ENCODE results near the gene CLIP1.
"Not testable (repeated sequence)": the region's sequence is repeated elsewhere in the genome, so short reads cannot be mapped to it uniquely, and the experiment has no call there.

Gene CLIP1

DNA sequence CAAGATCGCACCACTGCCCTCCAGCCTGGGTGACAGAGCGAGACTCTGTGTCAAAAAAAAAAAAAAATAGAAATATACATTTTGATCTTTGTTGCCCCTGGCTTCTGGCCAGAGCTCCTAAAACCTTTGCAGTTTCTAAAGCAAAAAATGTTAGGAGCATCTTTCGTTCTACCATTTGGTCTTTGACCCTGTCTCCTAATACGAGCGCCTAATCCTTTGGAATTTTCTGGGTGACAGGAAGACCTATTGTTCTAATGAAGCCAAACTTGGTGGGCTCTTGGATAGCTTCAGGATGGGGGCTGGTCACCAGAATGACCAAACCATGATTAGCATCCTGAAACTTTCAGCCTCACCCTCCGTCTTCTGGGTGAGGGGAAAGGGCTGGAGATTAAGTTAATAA is 32.3 kb upstream of the CLIP1 start:
- Histone ChIP-seq H3K27ac (ENCODE audit: low read depth, low read length) (no peak overlapping the region), H3K4me3 (ENCODE audit: low read length) (no peak overlapping the region), H3K27me3 (ENCODE audit: control insufficient read depth, insufficient read depth, low read length) (no peaks in the 10 kb centered on the region), H3K4me1 (ENCODE audit: control insufficient read depth, insufficient read depth, low read length) (no peaks in the 10 kb centered on the region), H3K36me3 (ENCODE audit: control insufficient read depth, insufficient read depth, low read length) (no peaks in the 10 kb centered on the region), H3K9ac (ENCODE audit: low read length) (no peak overlapping the region)

DNA sequence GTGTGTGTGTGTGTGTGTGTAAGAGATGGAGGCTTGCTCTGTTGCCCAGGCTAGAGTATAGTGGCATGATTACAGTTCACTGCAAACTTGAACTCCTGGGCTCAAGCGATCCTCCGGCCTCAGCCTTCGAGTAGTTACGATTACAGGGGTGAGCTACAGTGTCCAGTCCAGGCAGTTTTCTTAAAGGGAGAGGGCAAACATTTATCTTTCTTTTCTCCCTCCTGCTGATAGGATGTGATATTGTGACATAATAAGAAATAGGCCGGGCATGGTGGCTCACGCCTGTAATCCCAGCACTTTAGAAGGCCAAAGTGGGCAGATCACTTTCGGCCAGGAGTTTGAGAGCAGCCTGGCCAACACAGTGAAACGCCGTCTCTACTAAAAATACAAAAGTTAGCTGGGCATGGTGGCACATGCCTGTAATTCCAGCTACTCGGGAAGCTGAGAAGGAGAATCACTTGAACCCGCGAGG is 31.8 kb upstream of the CLIP1 start:
- H3K27me3 ChIP-seq (ENCODE audit: control insufficient read depth, insufficient read depth, low read length), result no peaks in the 10 kb centered on the region
- H3K9ac ChIP-seq (ENCODE audit: low read length), result no peak overlapping the region
- no peaks in the 10 kb centered on the region for H3K36me3 ChIP-seq (ENCODE audit: control insufficient read depth, insufficient read depth, low read length)
- no peaks in the 10 kb centered on the region for H3K4me1 ChIP-seq (ENCODE audit: control insufficient read depth, insufficient read depth, low read length)
- no peak overlapping the region for H3K27ac ChIP-seq (ENCODE audit: low read depth, low read length)
- no peak overlapping the region for H3K4me3 ChIP-seq (ENCODE audit: low read length)

DNA sequence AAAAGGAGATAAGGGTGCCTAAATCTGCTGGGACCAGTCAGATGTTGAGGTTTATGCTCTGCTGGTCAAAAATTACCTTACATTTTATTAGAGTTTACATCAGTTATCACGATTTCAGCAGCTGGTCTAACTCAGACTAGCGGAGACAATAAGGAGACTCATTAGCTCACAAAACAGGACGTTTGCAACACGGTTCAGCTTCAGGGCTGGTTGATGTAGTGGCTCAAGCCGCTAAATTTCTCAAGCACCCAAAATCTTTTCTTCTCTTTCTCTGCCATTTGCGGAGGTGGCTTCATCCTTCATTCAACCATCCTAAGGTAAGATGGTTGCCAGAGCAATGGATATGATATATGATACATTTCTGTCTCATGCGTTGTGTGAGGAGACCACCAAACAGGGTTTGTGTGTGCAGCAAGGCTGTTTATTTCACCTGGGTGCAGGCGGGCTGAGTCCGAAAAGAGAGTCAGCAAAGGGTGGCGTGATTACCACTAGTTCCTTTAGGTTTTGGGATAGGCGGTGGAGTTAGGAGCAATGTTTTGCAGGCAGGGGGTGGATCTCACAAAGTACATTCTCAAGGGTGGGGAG is 30.3 kb upstream of the CLIP1 start:
- no peak overlapping the region for H3K9ac ChIP-seq (ENCODE audit: low read length)
- no peaks in the 10 kb centered on the region for H3K4me1 ChIP-seq (ENCODE audit: control insufficient read depth, insufficient read depth, low read length)
- no peak overlapping the region for H3K4me3 ChIP-seq (ENCODE audit: low read length)
- H3K27ac ChIP-seq (ENCODE audit: low read depth, low read length), result no peak overlapping the region
- no peaks in the 10 kb centered on the region for H3K27me3 ChIP-seq (ENCODE audit: control insufficient read depth, insufficient read depth, low read length)
- H3K36me3 ChIP-seq (ENCODE audit: control insufficient read depth, insufficient read depth, low read length), result no peaks in the 10 kb centered on the region

DNA sequence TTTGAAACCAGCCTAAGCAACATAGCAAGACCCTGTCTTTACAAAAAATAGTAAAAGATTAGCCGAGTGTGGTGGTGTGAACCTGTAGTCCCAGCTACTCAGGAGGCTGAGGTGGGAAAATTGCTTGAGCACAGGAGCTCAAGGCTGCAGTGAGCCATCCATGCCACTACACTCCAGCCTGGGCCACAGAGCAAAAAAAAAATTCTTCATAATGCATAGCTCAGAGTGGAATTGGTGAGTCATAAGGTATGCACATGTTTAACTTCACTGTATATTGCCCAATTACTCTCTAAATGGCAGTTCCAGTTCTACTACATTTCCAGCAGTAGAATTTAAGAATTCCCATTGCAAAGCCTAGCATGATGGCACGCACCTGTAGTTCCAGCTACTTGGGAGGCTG is 26.8 kb upstream of the CLIP1 start:
- no peak overlapping the region for H3K27ac ChIP-seq (ENCODE audit: low read depth, low read length)

DNA sequence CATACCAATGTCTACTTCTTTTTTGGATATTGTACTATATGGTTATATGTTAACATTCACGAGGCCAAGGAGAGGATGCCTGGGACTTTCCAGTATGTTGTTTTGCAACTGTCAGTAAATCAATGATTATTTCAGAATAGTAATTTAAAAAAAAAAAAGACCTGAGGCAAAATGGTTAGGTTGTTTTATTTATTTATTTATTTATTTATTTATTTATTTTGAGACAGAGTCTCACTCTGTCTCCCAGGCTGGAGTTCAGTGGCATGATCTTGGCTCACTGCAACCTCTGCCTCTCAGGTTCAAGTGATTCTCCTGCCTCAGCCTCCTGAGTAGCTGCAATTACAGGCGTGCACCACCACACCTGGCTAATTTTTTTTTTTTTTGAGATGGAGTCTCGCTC is 25.4 kb upstream of the CLIP1 start:
- not testable (repeated sequence) for H3K4me1 ChIP-seq (ENCODE audit: control insufficient read depth, insufficient read depth, low read length); H3K9ac ChIP-seq (ENCODE audit: low read length); H3K36me3 ChIP-seq (ENCODE audit: control insufficient read depth, insufficient read depth, low read length); H3K27me3 ChIP-seq (ENCODE audit: control insufficient read depth, insufficient read depth, low read length); H3K4me3 ChIP-seq (ENCODE audit: low read length); H3K27ac ChIP-seq (ENCODE audit: low read depth, low read length)

More for the DNA sequence above, 26.8 kb upstream of the CLIP1 start:
- H3K4me3 ChIP-seq (ENCODE audit: low read length), result no peak overlapping the region
- no peaks in the 10 kb centered on the region for H3K4me1 ChIP-seq (ENCODE audit: control insufficient read depth, insufficient read depth, low read length)
- H3K36me3 ChIP-seq (ENCODE audit: control insufficient read depth, insufficient read depth, low read length), result no peaks in the 10 kb centered on the region
- H3K27me3 ChIP-seq (ENCODE audit: control insufficient read depth, insufficient read depth, low read length), result no peaks in the 10 kb centered on the region
- no peak overlapping the region for H3K9ac ChIP-seq (ENCODE audit: low read length)

DNA sequence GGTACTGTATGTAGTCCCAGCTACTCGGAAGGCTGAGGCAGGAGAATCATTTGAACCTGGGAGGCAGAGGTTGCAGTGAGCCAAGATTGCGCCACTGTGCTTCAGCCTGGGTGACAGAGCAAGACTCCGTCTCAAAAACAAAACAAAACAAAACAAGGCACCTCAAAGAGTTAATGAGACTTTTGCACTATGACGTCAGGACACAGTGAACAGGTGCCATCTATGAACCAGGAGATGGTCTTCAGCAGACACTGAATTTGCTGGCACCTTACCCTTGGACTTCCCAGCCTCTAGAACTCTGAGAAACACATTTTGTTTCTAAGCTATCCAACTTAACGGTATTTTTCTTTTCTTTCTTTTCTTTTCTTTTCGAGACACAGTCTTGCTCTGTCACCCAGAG is 23.9 kb upstream of the CLIP1 start:
- H3K4me3 ChIP-seq (ENCODE audit: low read length); H3K9ac ChIP-seq (ENCODE audit: low read length); H3K27me3 ChIP-seq (ENCODE audit: control insufficient read depth, insufficient read depth, low read length); H3K27ac ChIP-seq (ENCODE audit: low read depth, low read length); H3K4me1 ChIP-seq (ENCODE audit: control insufficient read depth, insufficient read depth, low read length); H3K36me3 ChIP-seq (ENCODE audit: control insufficient read depth, insufficient read depth, low read length): not testable (repeated sequence)

DNA sequence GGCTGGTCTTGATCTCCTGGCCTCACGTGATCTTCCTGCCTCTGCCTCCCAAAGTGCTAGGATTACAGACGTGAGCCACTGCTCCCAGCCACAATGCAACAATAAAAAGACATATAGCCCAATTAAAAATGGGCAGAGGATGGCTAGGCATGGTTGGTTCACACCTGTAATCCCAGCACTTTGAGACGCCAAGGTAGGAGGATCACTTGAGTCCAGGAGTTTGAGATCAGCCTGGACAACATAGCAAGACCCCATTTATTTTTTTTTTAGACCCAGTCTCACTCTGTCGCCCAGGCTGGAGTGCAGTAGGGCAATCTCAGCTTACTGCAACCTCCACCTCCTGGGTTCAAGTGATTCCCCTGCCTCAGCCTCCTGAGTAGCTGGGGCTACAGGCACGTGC is 21.6 kb upstream of the CLIP1 start:
- H3K4me3 ChIP-seq (ENCODE audit: low read length); H3K9ac ChIP-seq (ENCODE audit: low read length); H3K4me1 ChIP-seq (ENCODE audit: control insufficient read depth, insufficient read depth, low read length); H3K27ac ChIP-seq (ENCODE audit: low read depth, low read length); H3K27me3 ChIP-seq (ENCODE audit: control insufficient read depth, insufficient read depth, low read length); H3K36me3 ChIP-seq (ENCODE audit: control insufficient read depth, insufficient read depth, low read length): not testable (repeated sequence)

DNA sequence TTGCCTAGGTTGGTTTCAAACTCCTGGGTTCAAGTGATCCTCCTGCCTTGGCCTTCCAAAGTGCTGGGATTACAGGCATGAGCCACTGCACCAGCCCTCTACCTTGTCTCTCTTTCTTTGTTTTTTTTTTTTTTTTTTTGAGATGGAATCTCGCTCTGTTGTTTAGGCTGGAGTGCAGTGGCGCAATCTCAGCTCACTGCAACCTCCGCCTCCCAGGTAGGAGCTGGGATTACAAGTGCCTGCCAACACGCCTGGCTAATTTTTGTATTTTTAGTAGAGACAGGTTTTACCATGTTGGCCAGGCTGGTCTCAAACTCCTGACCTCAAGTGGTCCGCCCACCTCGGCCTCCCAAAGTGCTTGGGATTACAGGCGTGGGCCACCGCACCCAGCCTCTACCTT is 16.4 kb upstream of the CLIP1 start:
- H3K9ac ChIP-seq (ENCODE audit: low read length); H3K27ac ChIP-seq (ENCODE audit: low read depth, low read length); H3K36me3 ChIP-seq (ENCODE audit: control insufficient read depth, insufficient read depth, low read length); H3K4me1 ChIP-seq (ENCODE audit: control insufficient read depth, insufficient read depth, low read length); H3K27me3 ChIP-seq (ENCODE audit: control insufficient read depth, insufficient read depth, low read length); H3K4me3 ChIP-seq (ENCODE audit: low read length): not testable (repeated sequence)

DNA sequence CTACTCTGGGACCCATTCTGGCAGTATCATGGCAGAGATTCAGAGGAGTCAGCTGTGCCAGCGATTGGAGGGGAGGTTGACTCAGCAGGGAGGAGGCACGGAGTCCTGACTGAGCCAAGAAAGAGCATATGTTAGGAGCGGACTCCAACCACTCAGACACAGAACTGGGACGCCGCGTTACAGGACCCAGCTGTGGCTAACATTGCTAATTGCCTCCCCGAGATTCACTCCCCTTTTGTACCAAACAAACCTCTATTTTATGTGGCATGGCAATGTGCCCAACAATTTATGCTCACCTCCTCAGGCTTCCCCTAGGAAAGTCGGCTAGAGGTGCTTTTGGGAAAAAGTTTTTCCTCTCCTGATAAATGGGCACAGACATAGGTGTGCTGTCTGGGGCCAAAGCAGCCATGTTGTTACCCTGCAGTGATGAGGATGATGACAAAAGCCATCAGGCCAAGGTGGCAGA is 15.2 kb upstream of the CLIP1 start:
- Histone ChIP-seq H3K4me3 (ENCODE audit: low read length) (no peak overlapping the region), H3K9ac (ENCODE audit: low read length) (no peak overlapping the region), H3K4me1 (ENCODE audit: control insufficient read depth, insufficient read depth, low read length) (peaks cover 2% of the 10 kb centered on the region), H3K36me3 (ENCODE audit: control insufficient read depth, insufficient read depth, low read length) (no peaks in the 10 kb centered on the region), H3K27me3 (ENCODE audit: control insufficient read depth, insufficient read depth, low read length) (no peaks in the 10 kb centered on the region), H3K27ac (ENCODE audit: low read depth, low read length) (peak overlapping the region; percentile 63)

DNA sequence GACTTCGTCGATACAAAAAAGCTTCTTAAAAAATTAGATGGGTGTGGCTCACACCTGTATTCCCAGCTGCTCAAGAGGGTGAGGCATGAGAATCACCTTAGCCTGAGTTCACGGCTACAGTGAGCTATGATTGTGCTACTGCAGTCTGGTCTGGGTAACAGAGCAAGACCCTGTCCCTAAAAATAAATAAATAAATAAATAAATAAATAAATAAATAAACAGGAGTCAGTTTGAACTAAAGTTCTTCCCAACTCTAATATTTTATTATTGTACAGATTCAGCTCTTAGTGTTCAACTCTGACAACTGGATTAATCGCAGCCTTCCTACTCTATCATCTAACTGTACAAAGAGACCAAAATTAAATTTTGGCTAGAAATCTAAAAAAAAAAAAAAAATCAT is 12.7 kb upstream of the CLIP1 start:
- H3K27ac ChIP-seq (ENCODE audit: low read depth, low read length), result no peak overlapping the region
- H3K36me3 ChIP-seq (ENCODE audit: control insufficient read depth, insufficient read depth, low read length), result no peaks in the 10 kb centered on the region
- H3K9ac ChIP-seq (ENCODE audit: low read length), result no peak overlapping the region
- no peak overlapping the region for H3K4me3 ChIP-seq (ENCODE audit: low read length)
- H3K27me3 ChIP-seq (ENCODE audit: control insufficient read depth, insufficient read depth, low read length), result no peaks in the 10 kb centered on the region
- peaks cover 2% of the 10 kb centered on the region for H3K4me1 ChIP-seq (ENCODE audit: control insufficient read depth, insufficient read depth, low read length)

DNA sequence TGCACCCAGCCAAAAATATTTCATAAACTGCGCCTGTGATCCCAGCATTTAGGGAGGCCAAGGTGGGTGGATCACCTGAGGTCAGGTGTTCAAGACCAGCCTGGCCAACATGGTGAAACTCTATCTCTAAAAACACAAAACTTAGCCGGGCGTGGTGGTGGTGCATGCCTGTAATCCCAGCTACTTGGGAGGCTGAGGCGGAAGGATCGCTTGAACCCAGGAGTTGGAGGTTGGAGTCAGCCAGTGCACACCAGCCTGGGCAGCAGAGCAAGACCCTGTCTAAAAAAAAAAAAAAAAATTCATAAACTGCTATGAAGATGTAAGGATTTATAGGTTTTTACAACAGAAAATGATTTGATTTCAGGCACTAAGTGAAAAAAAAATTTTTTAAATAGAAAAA is 6.6 kb upstream of the CLIP1 start:
- not testable (repeated sequence) for H3K9ac ChIP-seq (ENCODE audit: low read length); H3K27ac ChIP-seq (ENCODE audit: low read depth, low read length); H3K27me3 ChIP-seq (ENCODE audit: control insufficient read depth, insufficient read depth, low read length); H3K4me3 ChIP-seq (ENCODE audit: low read length); H3K36me3 ChIP-seq (ENCODE audit: control insufficient read depth, insufficient read depth, low read length); H3K4me1 ChIP-seq (ENCODE audit: control insufficient read depth, insufficient read depth, low read length)

DNA sequence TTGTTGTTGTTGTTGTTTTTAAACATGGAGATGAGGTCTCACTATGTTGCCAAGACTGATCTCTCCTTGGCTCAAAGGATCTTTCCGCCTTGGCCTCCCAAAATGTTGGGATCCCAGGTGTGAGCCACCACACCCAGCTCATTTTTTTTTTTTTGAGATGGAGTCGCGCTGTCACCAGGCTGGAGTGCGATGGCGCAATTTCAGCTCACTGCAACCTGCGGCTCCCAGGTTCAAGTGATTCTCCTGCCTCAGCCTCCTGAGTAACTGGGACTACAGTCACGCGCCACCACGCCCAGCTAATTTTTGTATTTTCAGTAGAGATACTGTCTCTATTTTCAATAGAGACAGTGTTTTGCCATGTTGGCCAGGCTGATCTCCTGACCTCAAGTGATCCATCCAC is 4.9 kb upstream of the CLIP1 start:
- H3K27me3 ChIP-seq (ENCODE audit: control insufficient read depth, insufficient read depth, low read length), result no peaks in the 10 kb centered on the region
- peaks cover 5% of the 10 kb centered on the region for H3K4me1 ChIP-seq (ENCODE audit: control insufficient read depth, insufficient read depth, low read length)
- H3K27ac ChIP-seq (ENCODE audit: low read depth, low read length), result no peak overlapping the region
- no peak overlapping the region for H3K9ac ChIP-seq (ENCODE audit: low read length)
- H3K36me3 ChIP-seq (ENCODE audit: control insufficient read depth, insufficient read depth, low read length), result no peaks in the 10 kb centered on the region
- no peak overlapping the region for H3K4me3 ChIP-seq (ENCODE audit: low read length)

DNA sequence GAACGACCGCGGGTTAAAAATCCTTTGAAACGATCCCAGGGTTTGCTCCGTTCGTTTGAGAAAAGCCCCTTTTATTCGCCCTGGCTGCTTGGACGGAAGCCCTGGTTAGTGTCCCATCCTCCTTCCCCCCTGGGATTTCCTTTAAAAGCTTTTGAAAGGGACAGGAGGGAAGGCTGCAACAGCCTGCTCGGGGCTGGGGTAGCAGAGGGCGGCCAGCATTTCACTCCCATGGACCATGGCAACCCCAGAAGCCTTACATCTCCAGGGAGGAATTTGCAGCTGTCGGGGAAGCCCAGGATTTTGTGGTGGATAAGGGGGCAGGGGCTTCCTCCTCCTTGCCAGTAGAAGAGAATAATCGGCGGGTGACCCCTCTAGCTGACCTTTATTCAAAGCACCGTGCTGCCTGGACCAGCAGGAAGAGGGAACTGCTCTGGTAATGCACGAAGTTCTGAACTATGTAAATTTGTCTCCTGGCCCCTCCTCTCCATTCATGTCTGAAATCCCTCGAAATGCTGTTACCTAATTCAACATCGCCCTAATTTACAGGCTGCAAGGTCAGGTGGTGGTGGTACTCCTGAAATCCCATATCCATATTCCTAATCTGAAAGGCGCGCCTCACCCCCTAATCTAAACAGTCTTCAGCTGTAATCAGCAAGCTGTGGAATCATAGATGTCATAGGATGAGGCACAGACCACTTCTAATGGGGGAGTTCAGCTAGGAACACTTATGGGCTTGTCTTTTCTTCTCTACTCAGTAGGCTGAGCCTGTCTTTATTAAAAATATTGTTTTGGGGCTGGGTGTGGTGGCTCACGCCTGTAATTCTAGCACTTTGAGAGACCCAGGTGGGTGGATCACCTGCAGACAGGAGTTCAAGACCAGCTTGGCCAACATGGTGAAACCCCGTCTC is 1.0 kb upstream of the CLIP1 start:
- Histone ChIP-seq H3K27ac (ENCODE audit: low read depth, low read length) (peak overlapping the region; percentile 92), H3K4me3 (ENCODE audit: low read length) (peak overlapping the region; percentile 93), H3K9ac (ENCODE audit: low read length) (peak overlapping the region; percentile 46), H3K27me3 (ENCODE audit: control insufficient read depth, insufficient read depth, low read length) (no peaks in the 10 kb centered on the region), H3K4me1 (ENCODE audit: control insufficient read depth, insufficient read depth, low read length) (peaks cover 18% of the 10 kb centered on the region), H3K36me3 (ENCODE audit: control insufficient read depth, insufficient read depth, low read length) (no peaks in the 10 kb centered on the region)
